Fibroblast of the aortic adventitia (primary cell): Measurements from ENCODE around the gene TRPV4. TPM values are rescaled to one million over a fixed set of nuclear protein-coding genes. Genes with fewer than 3 reads are reported as not detected.

ENCODE experiments used
- DNase-seq: peaks from one replicate; pipeline ENCODE4 v3.0.0-alpha.2; 2010; ENCODE audit warnings: low read depth
- H3K4me3 ChIP-seq: 2 replicates; pipeline ENCODE4 v1.5.1; 2011; ENCODE audit warnings: low read depth, mild to moderate bottlenecking, control low read depth, low read length, moderate library complexity
- CTCF ChIP-seq: IDR thresholded peaks from 2 replicates; pipeline ENCODE4 v1.5.1; 2011; ENCODE audit warnings: mild to moderate bottlenecking, low read length, control low read depth, inconsistent platforms; ENCODE audit not compliant: insufficient read depth
- total RNA-seq: library from RNA; depleted of rRNA; stranded (reverse); fragments of >200 nt; gene quantifications from 2 replicates; pipeline ENCODE4 v1.2.3, GENCODE V29; 2012; ENCODE audit warnings: low replicate concordance

The TRPV4 gene
- total RNA-seq, 1 donor = 2.1 TPM

GRCh38 chr12:109741286-109741969 is 91.8 kb downstream of the TRPV4 start:
- TF ChIP-seq CTCF = no peak
- no peak for DNase-seq
- H3K4me3 ChIP-seq = no peak overlapping the region

GRCh38 chr12:109740694-109741245 is 92.4 kb downstream of the TRPV4 start:
- no peak overlapping the region for H3K4me3 ChIP-seq
- no peak for DNase-seq
- TF ChIP-seq CTCF = no peak

- H3K4me3 ChIP-seq = no peak overlapping the region
- TF ChIP-seq CTCF = peak; percentile 36
- DNase-seq = no peak
Observed at GRCh38 chr12:109739747-109740693, 93.2 kb downstream of the TRPV4 start.

- peak; percentile 29 for DNase-seq
- no peak for TF ChIP-seq CTCF
- H3K4me3 ChIP-seq = no peak overlapping the region
Observed at GRCh38 chr12:109738878-109739665, 94.1 kb downstream of the TRPV4 start.

- H3K4me3 ChIP-seq = no peak overlapping the region
- DNase-seq = no peak
- TF ChIP-seq CTCF = no peak
Observed at GRCh38 chr12:109738209-109738608, 95.0 kb downstream of the TRPV4 start.

- H3K4me3 ChIP-seq = no peak overlapping the region
- TF ChIP-seq CTCF = no peak
- DNase-seq = no peak
Observed at GRCh38 chr12:109737631-109738030, 95.6 kb downstream of the TRPV4 start.
